Measurements from ENCODE around the gene CROCC2. TPM values are rescaled to one million over a fixed set of nuclear protein-coding genes. Genes with fewer than 3 reads are reported as not detected.
A peak's percentile ranks its signal among the peaks of the same experiment; 100 is the strongest.

The CROCC2 gene
- total RNA-seq, 6 donors from 2014 or later = 0.23 to 17.8 (median 7.6) TPM

DNA sequence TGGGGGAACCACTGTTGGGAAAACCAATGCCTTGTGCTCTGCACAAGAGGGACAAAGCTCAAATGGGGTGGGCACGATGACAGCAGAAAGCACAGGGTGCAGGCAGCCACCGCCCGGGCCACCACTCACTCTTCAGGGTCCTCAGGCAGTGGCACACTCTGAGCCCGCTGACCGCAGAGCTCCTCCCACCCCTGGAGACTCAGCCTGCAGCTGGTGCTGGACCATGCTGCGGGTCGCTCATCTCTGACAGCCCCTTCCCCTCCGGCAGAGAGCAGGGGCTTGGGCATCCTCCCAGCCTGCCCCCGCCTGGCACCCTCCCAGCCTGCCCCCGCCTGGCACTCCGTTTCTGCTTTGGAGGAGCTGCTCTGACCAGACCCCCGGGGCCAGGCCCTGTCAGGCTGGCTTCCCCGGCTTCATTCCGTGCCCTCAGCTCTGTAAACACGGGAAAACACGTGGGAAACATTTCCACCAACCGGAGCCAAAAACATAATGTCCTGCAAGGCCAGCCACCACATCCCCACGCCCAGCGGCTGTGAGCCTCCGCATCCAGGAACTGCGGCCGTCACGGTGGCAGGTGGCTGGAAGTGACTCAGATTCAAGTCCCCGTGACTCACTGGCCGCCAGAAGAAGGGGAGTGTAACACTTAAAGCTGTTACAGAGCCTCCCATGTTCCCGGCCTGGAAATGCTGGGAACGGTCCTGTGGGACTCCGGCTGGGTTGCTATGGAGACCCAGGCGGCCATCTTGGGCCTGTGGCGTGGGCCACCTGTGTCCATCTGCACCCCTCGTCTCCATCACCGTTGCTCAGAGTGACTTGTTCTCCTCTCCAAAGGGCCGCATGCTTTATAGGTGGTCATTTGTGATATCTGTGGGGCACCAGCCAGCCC is 85.5 kb downstream of the CROCC2 start:
- TF ChIP-seq POLR2AphosphoS5 (IDR thresholded peaks at IDR 0.05) (peak; percentile 95 to 96), EP300 (IDR thresholded peaks at IDR 0.05) (peak; percentile 88 to 98 (median 92)), POLR2A (IDR thresholded peaks at IDR 0.05) (peak in 1 of 4 donors; percentile 4)
- TF ChIP-seq, protein P1, sequence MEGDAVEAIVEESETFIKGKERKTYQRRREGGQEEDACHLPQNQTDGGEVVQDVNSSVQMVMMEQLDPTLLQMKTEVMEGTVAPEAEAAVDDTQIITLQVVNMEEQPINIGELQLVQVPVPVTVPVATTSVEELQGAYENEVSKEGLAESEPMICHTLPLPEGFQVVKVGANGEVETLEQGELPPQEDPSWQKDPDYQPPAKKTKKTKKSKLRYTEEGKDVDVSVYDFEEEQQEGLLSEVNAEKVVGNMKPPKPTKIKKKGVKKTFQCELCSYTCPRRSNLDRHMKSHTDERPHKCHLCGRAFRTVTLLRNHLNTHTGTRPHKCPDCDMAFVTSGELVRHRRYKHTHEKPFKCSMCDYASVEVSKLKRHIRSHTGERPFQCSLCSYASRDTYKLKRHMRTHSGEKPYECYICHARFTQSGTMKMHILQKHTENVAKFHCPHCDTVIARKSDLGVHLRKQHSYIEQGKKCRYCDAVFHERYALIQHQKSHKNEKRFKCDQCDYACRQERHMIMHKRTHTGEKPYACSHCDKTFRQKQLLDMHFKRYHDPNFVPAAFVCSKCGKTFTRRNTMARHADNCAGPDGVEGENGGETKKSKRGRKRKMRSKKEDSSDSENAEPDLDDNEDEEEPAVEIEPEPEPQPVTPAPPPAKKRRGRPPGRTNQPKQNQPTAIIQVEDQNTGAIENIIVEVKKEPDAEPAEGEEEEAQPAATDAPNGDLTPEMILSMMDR (IDR thresholded peaks at IDR 0.05) = no peak
- peaks cover 28 to 40% (median 31%) of the 10 kb centered on the region in 4 donors for H3K4me1 ChIP-seq
- WGBS, 2 donors = 42 to 55% methylated on average over 21 to 33 of the region's 33 CpGs
- no peaks in the 10 kb centered on the region for H3K27me3 ChIP-seq
- H3K36me3 ChIP-seq = no peaks in the 10 kb centered on the region
- H3K27ac ChIP-seq = peak overlapping the region; percentile 74 to 88 (median 77)
- ATAC-seq (ENCODE audit: low FRiP score in 2 of 2) (peak; percentile 82 to 85), DNase-seq (peak; percentile 90 to 94)
- H3K4me3 ChIP-seq = peak overlapping the region in 1 of 4 donors; percentile 5
- no peaks in the 10 kb centered on the region for H3K9me3 ChIP-seq

DNA sequence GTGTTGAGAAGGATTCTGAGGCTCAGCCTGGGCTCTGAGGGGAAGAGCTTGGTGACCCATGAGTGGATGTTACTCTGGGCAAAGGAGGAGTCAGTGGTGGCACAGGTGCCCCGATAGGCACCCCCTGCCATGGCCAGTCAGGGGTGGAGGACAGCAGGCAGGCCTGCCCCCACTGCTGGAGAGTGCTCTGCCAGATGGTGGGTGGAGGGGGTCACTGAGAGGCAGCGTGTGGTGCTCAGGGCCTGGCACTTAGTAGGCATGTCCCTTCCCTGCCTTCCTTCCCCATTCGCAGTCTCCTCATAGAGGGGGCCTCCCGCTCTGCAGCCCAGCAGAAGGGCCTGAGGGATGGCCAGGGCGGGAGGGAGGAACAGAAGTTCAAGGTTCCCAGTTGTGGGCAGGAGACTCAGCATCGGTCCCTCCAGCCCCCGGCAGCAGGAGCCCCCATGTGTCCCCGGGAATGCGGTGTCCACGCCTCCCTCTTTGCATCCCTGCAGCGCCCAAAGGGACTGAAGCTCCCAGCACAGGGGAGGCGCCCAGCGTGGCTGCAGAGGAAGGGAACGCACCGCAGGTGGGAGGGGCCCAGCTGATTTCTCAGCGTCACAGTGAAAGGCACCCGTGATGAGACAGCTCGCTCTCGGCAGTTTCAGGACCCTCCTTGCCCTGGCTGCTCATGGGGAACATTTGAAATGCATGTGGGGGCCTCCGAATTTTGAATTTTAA is 86.6 kb downstream of the CROCC2 start:
- peak overlapping the region; percentile 54 to 88 (median 76) for H3K27ac ChIP-seq
- ATAC-seq (ENCODE audit: low FRiP score in 2 of 2) = no peak

DNA sequence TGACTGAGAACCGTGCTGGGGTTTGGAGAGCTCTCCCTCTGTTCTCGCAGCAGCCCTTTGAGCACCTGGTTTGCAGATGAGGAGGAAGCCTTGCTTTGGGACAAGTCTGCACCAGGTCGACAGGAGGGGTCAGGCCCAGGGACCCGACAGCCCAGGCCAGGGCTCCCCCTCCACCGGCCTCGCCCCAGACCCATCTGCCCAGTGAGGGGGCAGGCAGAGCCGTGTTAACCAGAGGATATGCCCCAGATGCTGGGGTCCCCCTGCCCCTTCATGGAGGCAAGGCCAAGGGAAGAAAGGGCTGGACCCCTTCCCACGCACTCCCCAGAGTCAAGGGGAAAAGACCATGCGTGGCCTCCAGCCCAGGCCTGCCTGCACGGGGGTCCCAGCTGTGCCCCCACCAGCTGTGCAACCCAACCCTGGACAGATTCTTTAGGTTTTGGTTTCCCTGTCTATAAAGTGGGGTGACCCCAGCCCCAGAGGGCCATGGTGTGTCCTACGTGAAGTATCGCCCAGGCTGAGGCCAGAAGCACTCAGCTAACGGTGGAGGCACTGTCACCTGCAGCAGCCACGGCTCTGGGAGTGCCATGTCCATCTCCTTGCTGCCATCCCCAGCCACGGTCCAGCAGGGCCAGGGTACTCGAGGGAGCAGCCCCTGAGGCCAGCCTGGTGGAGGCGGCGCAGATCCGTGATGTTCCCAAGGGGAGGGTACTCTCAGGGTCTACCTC is 87.5 kb downstream of the CROCC2 start:
- ATAC-seq (ENCODE audit: low FRiP score in 2 of 2) = no peak
- 88 to 90% methylated on average over 4 to 16 of the region's 19 CpGs for WGBS, 2 donors
- H3K36me3 ChIP-seq = no peaks in the 10 kb centered on the region
- no peaks in the 10 kb centered on the region for H3K9me3 ChIP-seq
- peaks cover 30 to 40% (median 32%) of the 10 kb centered on the region in 4 donors for H3K4me1 ChIP-seq
- no peak overlapping the region for H3K27ac ChIP-seq
- TF ChIP-seq POLR2AphosphoS5 (IDR thresholded peaks at IDR 0.05) (no peak), POLR2A (IDR thresholded peaks at IDR 0.05) (no peak), EP300 (IDR thresholded peaks at IDR 0.05) (no peak)
- TF ChIP-seq, protein P1 (IDR thresholded peaks at IDR 0.05) = no peak
- no peaks in the 10 kb centered on the region for H3K27me3 ChIP-seq
- no peak overlapping the region for H3K4me3 ChIP-seq
- peak; percentile 17 to 64 for DNase-seq

More for the DNA sequence above, 86.6 kb downstream of the CROCC2 start:
- Histone ChIP-seq H3K4me1 (peaks cover 28 to 40% (median 30%) of the 10 kb centered on the region in 4 donors), H3K9me3 (no peaks in the 10 kb centered on the region), H3K36me3 (no peaks in the 10 kb centered on the region), H3K27me3 (no peaks in the 10 kb centered on the region), H3K4me3 (no peak overlapping the region)
- TF ChIP-seq EP300 (IDR thresholded peaks at IDR 0.05) (no peak), POLR2A (IDR thresholded peaks at IDR 0.05) (no peak), POLR2AphosphoS5 (IDR thresholded peaks at IDR 0.05) (no peak)
- TF ChIP-seq, protein P1 (IDR thresholded peaks at IDR 0.05) = no peak
- WGBS, 2 donors = 60 to 81% methylated on average over 10 to 16 of the region's 20 CpGs
- DNase-seq = peak; percentile 18 to 56

DNA sequence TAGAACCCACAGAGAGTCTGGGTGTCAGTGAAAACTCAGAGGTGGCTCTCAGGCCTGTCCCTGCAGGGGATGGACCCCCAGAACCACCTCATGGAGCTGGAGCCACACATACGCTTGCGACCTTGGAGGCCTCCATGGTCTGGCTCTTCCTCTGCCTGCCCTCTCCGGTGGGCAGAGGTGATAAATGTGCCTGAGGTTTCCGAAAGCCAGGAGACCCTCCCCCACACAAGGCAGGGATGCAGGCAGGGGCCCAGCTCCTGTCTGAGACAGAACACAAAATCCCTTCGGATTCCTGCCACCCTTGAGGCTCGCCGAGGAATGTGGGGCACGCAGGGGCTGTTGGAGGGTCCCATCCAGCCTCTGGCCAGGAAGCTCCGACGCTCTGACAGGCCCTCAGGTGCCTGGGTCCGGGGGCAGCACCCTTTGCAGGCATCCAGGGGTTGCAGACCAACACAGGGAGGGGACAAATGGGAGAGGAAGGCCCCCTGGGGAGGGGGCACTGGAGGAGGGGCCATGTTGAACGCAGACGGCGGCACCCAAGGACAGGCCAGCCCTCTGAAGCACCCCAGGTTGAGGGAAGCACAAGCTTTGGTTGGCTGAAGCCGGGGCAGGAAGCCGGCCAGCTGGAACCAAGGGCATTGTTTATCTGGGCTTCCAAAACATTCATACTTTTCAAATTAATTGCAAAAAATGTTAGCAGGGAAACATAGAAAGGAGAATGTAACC is 88.2 kb downstream of the CROCC2 start:
- DNase-seq (peak; percentile 17 to 46), ATAC-seq (ENCODE audit: low FRiP score in 2 of 2) (no peak)
- Histone ChIP-seq H3K36me3 (no peaks in the 10 kb centered on the region), H3K27ac (peak overlapping the region in 1 of 4 donors; percentile 4), H3K4me3 (no peak overlapping the region), H3K9me3 (no peaks in the 10 kb centered on the region), H3K27me3 (no peaks in the 10 kb centered on the region), H3K4me1 (peaks cover 30 to 41% (median 36%) of the 10 kb centered on the region in 4 donors)
- WGBS, 2 donors = 77% methylated on average over 9 to 14 of the region's 16 CpGs
- TF ChIP-seq POLR2A (IDR thresholded peaks at IDR 0.05) = no peak
- TF ChIP-seq POLR2AphosphoS5 (IDR thresholded peaks at IDR 0.05) = no peak
- TF ChIP-seq, protein P1 (IDR thresholded peaks at IDR 0.05) = no peak
- no peak for TF ChIP-seq EP300 (IDR thresholded peaks at IDR 0.05)
